Endodermal cell (in vitro differentiated cells): ENCODE measurements around the gene EFCAB14. TPM values are rescaled to one million over a fixed set of nuclear protein-coding genes. Genes with fewer than 3 reads are reported as not detected.
A peak's percentile ranks its signal among the peaks of the same experiment; 100 is the strongest.

Source experiments
- DNase-seq: peaks from one replicate; pipeline ENCODE4 v3.0.0-alpha.2; 2017
- H3K27ac ChIP-seq: 2 replicates; pipeline ENCODE4 v1.5.1; 2013; ENCODE audit warnings: mild to moderate bottlenecking, low read depth, low read length, moderate library complexity
- H3K27me3 ChIP-seq: 2 replicates; pipeline ENCODE4 v1.6.1; 2013; ENCODE audit warnings: mild to moderate bottlenecking, low read length, moderate library complexity; ENCODE audit not compliant: insufficient read depth, control insufficient read depth, poor library complexity, severe bottlenecking
- H3K36me3 ChIP-seq: 2 replicates; pipeline ENCODE4 v1.7.0; 2013; ENCODE audit warnings: mild to moderate bottlenecking, low read length, moderate library complexity; ENCODE audit not compliant: control insufficient read depth, insufficient read depth
- H3K4me1 ChIP-seq: one replicate; pipeline ENCODE4 v1.7.0; 2013; ENCODE audit warnings: low read length; ENCODE audit not compliant: control insufficient read depth, insufficient read depth
- H3K4me3 ChIP-seq: 2 replicates; pipeline ENCODE4 v1.5.1; 2013; ENCODE audit warnings: mild to moderate bottlenecking, low read length, moderate library complexity
- H3K9ac ChIP-seq: 2 replicates; pipeline ENCODE4 v1.6.1; 2013; ENCODE audit warnings: mild to moderate bottlenecking, low read length, moderate library complexity; ENCODE audit not compliant: poor library complexity, severe bottlenecking; ENCODE audit errors: extremely low read depth
- H3K9me3 ChIP-seq: 2 replicates; pipeline ENCODE4 v1.6.1; 2013; ENCODE audit warnings: mild to moderate bottlenecking, low read length, moderate library complexity; ENCODE audit not compliant: control insufficient read depth
- H3K27ac Mint-ChIP-seq: 2 replicates; pipeline ENCODE4 v1.8.0; 2020; ENCODE audit warnings: mixed read lengths
- H3K27me3 Mint-ChIP-seq: 2 replicates; pipeline ENCODE4 v1.8.0; 2021; ENCODE audit warnings: mild to moderate bottlenecking, mixed read lengths; ENCODE audit not compliant: insufficient read depth
- H3K36me3 Mint-ChIP-seq: 2 replicates; pipeline ENCODE4 v1.8.0; 2020; ENCODE audit warnings: low read depth, mixed read lengths
- H3K4me1 Mint-ChIP-seq: 2 replicates; pipeline ENCODE4 v1.8.0; 2020; ENCODE audit warnings: mixed read lengths
- H3K4me3 Mint-ChIP-seq: 2 replicates; pipeline ENCODE4 v1.8.0; 2020; ENCODE audit warnings: mild to moderate bottlenecking, moderate library complexity, mixed read lengths
- H3K9me3 Mint-ChIP-seq: 2 replicates; pipeline ENCODE4 v1.8.0; 2020; ENCODE audit warnings: mild to moderate bottlenecking, mixed read lengths
- WGBS, 2 experiments: methylation state at CpG; one replicate each; pipeline versions ENCODE4 v1.1.5 to v1.1.7; 2013; ENCODE audit warnings: missing lambda C conversion rate in 2 of 2, mixed read lengths in 1 of 2; ENCODE audit not compliant: insufficient coverage in 1 of 2, insufficient read length in 1 of 2; 5-methylcytosine and 5-hydroxymethylcytosine counted together
- total RNA-seq, 2 donors: library from RNA; stranded (reverse); fragmentation: NEBNext Ultra II Directional in 1 of 2; extraction: Animal tissue kit (Norgen Biotek cat#: 25700) in 1 of 2; gene quantifications; 2 replicates in 1 of 2; 3 replicates in 1 of 2; pipeline ENCODE4 v1.2.1, GENCODE V29; 2021
- TF ChIP-seq, protein P1 (sequence below): fragments of 200-600 bp; sonication (generic); conservative IDR thresholded peaks from 2 replicates; pipeline ENCODE4 v1.5.0; 2021; ENCODE audit warnings: antibody characterized with exemption, mild to moderate bottlenecking

Gene EFCAB14
- total RNA-seq, 2 donors from 2014 or later, result 82.7 to 83.4 TPM

DNA sequence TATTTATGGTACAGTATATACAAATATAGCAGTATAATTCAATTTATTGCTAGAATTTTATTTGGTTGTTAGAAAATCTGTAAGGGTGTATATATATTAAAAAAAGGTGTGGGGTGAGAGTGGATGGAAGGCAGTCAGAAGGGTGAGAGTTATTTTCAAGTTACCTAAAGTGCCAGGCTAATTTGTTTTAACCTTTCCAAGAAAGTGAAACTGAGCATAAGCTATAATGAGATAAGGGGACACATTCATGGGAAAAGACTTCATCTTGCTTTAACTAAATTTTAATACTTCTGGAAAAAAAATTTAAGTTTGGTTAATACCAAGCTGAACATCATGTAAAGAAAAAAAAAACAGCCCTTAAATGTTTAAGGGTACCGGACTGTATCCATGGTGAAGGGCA lies 42.4 kb downstream of the EFCAB14 start:
- Mint-ChIP-seq H3K27ac (no peak overlapping the region), H3K9me3 (no peaks in the 10 kb centered on the region), H3K27me3 (no peaks in the 10 kb centered on the region), H3K36me3 (peaks cover 56% of the 10 kb centered on the region), H3K4me3 (no peak overlapping the region), H3K4me1 (peaks cover 13% of the 10 kb centered on the region)
- DNase-seq, result no peak
- TF ChIP-seq, protein P1, sequence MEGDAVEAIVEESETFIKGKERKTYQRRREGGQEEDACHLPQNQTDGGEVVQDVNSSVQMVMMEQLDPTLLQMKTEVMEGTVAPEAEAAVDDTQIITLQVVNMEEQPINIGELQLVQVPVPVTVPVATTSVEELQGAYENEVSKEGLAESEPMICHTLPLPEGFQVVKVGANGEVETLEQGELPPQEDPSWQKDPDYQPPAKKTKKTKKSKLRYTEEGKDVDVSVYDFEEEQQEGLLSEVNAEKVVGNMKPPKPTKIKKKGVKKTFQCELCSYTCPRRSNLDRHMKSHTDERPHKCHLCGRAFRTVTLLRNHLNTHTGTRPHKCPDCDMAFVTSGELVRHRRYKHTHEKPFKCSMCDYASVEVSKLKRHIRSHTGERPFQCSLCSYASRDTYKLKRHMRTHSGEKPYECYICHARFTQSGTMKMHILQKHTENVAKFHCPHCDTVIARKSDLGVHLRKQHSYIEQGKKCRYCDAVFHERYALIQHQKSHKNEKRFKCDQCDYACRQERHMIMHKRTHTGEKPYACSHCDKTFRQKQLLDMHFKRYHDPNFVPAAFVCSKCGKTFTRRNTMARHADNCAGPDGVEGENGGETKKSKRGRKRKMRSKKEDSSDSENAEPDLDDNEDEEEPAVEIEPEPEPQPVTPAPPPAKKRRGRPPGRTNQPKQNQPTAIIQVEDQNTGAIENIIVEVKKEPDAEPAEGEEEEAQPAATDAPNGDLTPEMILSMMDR, result no peak
- peaks cover 4% of the 10 kb centered on the region for H3K4me1 ChIP-seq
- no peaks in the 10 kb centered on the region for H3K9me3 ChIP-seq
- no peak overlapping the region for H3K27ac ChIP-seq
- H3K27me3 ChIP-seq, result no peaks in the 10 kb centered on the region
- 100% methylated on average over 1 of the region's 1 CpG for WGBS, 2 experiments
- H3K4me3 ChIP-seq, result no peak overlapping the region
- peaks cover 80% of the 10 kb centered on the region for H3K36me3 ChIP-seq
- H3K9ac ChIP-seq, result no peak overlapping the region

DNA sequence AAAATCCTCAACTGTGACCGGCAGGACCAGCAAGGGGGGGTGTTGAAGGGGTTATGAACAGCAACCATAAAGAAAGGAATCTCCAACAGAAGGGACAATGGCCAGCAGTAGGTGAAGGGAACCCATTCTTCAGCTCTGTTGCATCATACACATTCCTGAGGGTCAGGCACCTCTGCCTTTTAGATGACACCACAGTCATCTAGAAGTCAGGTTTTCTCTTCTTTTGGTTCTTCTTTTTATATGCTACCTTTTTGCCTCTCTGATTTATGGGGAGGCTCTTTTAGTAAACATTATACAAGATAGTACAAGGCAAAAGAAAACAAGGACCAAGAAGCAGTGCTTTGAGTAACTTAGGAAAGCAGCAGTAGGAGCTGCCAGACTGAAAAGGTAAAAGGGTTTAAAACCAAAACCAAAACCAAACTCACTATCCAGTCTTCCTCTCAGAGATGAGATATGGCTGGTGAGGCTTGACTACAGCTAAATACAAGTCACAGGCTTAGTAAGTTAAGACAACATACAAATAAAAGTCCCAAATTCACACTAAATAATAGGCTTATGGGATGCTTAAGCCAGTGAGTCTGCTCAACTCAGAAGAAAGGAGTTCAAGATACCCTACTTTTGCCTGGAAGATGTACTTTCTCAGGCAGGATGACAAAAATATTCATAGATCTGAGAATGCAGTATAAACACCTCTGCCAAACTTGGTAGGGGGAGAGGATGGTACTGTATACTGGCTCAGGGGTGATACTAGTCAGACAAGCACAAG lies 43.2 kb downstream of the EFCAB14 start:
- no peak overlapping the region for H3K27ac ChIP-seq
- Mint-ChIP-seq H3K27me3 (no peaks in the 10 kb centered on the region), H3K4me3 (no peak overlapping the region), H3K4me1 (peaks cover 13% of the 10 kb centered on the region), H3K27ac (peak overlapping the region; percentile 81), H3K9me3 (no peaks in the 10 kb centered on the region), H3K36me3 (peaks cover 50% of the 10 kb centered on the region)
- H3K27me3 ChIP-seq, result no peaks in the 10 kb centered on the region
- H3K9ac ChIP-seq, result no peak overlapping the region
- no peak for DNase-seq
- TF ChIP-seq, protein P1, result no peak
- H3K4me3 ChIP-seq, result no peak overlapping the region
- peaks cover 4% of the 10 kb centered on the region for H3K4me1 ChIP-seq
- H3K9me3 ChIP-seq, result no peaks in the 10 kb centered on the region
- WGBS, 2 experiments, result 67 to 100% methylated on average over 1 of the region's 1 CpG
- peaks cover 73% of the 10 kb centered on the region for H3K36me3 ChIP-seq

DNA sequence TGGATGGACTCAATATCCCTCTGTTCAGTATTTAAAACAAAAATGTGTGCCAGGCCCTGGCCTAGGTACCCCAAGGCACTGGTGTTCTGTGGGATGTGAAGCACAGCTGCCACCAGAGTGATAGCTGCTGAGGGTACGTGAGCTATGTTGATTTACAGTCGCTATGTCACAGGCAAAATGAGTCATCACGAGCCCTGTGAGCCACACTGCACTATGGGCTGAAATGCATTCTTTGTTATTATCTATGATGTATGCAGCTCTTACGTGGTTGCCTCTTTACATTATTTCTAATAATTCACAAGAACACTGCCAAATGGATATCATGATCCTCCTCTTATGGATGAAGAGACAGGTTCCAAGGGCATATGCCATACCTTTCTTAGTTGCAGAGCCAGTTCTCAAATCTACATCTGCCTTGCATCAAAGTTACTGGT lies 45.1 kb downstream of the EFCAB14 start:
- no peak overlapping the region for H3K4me3 Mint-ChIP-seq
- H3K4me1 Mint-ChIP-seq, result peaks cover 13% of the 10 kb centered on the region
- no peaks in the 10 kb centered on the region for H3K9me3 Mint-ChIP-seq
- no peak overlapping the region for H3K9ac ChIP-seq
- H3K9me3 ChIP-seq, result no peaks in the 10 kb centered on the region
- H3K4me3 ChIP-seq, result no peak overlapping the region
- TF ChIP-seq, protein P1, result no peak
- peaks cover 35% of the 10 kb centered on the region for H3K36me3 Mint-ChIP-seq
- no peaks in the 10 kb centered on the region for H3K27me3 Mint-ChIP-seq
- peaks cover 4% of the 10 kb centered on the region for H3K4me1 ChIP-seq
- H3K27ac ChIP-seq, result no peak overlapping the region
- peaks cover 56% of the 10 kb centered on the region for H3K36me3 ChIP-seq
- WGBS, 2 experiments, result 74 to 92% methylated on average over 3 to 4 of the region's 4 CpGs
- no peak overlapping the region for H3K27ac Mint-ChIP-seq
- no peaks in the 10 kb centered on the region for H3K27me3 ChIP-seq
- no peak for DNase-seq
